NOMO-1 treated with dmso at 0.1 percent for 144 hours (cell line): ENCODE data around the gene DLX6.
A peak's percentile ranks its signal among the peaks of the same experiment; 100 is the strongest.

Experiments
- DNase-seq: peaks from one replicate; lab custom pipeline; 2025; ENCODE audit not compliant: unreplicated experiment; lab: John Stamatoyannopoulos, UW

Gene DLX6

DNA sequence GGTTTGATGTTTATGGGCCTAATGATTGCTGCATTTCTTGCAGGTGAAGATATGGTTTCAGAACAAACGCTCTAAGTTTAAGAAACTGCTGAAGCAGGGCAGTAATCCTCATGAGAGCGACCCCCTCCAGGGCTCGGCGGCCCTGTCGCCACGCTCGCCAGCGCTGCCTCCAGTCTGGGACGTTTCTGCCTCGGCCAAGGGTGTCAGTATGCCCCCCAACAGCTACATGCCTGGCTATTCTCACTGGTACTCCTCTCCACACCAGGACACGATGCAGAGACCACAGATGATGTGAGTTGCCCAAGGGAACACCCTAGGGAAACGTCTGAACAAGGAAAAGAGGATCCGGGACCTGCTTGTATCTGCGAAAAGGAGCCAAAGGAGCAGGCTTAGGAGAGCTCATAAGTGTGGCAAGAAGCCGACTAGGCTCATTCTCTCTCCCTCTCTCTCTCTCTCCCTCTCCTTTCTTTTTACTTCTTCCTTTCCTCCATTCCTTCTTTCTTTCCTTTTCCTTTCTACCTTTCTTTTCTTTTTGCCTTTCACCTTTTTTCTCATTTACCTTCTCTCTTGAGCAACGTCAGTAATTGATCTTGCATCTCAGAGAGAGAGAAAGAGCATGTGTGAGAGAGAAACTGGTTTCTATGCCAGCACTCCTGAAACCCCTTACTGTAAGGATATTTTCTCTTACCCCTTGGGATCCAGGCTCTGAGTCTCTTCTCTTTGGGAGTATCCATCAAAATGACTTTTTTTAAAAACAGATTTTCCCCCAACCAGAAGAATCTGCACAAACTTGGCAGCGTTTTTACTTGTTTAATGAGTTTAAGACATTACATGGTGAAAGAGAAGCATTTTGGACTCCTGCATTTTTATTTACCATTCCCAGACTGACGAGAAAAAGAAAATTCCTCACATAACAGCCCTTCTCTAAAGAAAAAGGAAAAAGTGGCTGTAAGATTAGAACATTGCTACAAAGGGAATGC, 4.7 kb downstream of the DLX6 start:
- DNase-seq, result no peak

DNA sequence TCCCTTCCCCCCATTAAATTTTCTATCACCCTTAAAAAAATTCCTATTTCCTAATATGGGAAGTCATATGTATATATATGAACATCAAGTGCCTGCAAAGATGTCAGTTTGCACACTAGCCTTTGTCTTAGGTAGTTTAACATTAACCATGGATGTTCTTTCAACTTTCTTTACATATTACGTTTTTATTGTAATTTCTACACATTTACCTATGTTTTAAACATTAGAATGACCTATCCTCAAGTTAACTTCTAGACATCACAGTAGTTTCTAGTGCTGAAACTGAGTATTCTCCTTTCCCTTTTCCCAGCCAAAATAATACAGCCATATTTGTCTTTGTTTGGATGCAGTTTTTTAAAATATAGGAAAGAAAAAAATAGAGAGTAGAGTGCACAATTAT, 5.8 kb downstream of the DLX6 start:
- DNase-seq, result no peak

DNA sequence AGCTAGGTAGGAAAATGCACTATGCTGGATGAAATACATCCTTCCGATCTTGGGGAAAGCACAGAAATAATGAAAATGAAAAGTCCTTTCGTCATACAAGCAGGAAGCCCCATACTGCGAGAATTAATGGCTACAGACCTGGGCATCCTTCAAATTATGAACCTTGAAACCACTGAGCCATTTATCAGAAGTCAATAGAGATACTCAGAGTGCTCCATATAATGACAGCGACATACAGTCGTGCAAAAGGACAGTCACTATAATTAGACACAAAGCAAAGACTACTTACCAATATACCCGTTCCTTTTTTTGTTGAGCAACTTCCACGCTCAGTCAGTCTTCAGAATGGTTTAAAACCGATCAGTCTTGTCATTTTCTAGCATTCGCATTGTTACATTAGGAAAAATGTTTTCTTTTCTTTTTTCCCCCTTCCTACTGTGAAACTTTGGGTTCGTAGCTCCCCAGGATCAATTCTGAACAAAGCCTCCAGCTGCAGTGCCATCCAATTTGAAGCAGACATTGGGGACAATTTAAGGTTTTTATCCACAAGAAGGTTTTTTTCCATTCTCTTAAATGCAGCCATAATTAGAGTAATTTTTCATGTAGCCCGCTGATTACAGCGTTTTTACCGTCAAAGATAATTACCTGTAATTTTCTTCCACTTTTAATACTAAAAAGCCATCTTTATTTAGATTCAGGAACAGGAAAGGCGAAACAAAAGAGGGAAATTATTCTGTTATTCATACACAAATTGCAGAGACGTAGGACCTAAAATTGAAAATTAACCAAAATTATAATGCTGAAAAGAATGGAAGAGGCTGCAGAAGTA, 6.4 kb downstream of the DLX6 start:
- peak; percentile 90 for DNase-seq

DNA sequence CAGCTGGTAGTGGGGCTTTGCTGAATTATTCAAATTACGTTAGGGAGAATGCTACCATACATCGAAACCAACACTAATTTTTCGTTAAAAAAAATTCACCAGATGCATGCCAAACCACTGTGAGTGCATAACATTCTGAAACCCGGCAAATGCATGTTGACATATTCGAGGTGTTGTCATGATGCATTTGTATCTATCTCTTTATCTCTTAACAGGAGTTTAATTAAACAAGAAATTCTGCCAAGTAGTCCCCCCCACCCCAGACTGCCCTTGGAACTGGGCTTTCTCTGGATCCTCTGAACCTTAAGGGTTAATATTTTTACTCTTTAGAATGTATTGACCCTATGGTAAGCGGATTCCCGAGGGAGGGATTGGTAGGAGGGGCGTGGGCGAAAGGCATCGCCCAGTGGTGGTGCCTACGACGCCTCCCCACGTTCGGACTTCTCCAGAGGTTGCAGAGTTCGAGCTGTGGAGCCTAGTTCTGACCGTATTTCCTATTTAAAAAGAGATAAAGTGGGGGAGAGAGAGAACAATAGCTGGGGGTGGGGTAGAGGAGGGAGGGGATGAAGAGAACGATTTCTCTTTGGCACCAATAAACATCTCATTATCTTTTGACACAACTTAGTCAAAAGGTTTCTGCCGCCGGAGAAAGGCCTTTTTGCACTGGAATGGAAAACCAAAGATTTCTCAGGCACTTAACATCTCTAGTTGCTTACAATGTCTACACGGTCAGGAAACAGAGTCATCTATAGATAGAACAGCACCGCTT, 7.2 kb downstream of the DLX6 start:
- no peak for DNase-seq

DNA sequence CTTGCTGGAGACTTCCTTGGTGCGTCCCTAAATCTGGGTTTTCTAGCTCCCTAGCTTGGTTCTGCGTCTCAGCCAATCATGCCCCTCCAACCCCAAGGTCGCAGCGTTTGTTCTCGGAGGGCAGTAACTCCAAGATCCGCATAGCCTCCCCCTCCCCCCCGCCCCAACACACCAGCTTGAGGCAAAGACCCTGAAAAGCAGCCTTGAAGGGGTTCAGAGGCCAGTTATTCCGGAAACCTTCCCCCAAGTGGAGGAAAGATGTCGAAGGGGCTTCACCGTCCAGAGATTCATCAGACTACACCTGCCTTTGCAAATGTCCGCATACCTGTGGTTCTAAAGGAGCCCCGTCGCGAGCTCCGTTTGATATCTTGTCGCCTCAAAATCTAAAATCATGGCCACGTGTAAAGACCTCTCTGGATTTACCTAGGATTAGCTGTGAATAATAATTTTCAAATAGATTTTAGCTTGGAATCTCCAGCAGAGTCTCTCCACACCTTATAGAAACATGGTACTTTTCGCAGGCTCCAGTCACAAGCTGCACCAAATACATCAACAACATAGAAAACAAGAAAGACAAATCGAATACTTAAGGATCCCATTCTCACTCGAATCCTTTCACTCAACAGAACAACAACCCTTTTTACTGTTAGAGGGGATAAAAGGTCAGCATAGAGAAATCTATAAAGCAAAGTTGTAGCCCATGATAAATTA, 7.9 kb downstream of the DLX6 start:
- no peak for DNase-seq

DNA sequence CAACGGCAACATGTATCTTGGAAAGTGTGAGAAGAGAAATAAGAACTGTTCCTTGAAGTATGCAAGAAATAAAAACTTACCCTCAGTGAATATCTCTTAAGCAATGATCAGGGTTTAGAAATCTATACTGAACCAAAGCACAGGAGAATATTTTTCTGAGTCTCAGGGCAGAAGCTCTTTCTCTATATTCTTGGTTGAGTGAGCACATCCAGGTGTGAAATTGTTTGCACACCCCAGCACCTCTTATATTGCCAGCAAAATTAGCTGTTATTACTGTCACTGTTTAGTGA, 8.4 kb downstream of the DLX6 start:
- DNase-seq, result no peak

DNA sequence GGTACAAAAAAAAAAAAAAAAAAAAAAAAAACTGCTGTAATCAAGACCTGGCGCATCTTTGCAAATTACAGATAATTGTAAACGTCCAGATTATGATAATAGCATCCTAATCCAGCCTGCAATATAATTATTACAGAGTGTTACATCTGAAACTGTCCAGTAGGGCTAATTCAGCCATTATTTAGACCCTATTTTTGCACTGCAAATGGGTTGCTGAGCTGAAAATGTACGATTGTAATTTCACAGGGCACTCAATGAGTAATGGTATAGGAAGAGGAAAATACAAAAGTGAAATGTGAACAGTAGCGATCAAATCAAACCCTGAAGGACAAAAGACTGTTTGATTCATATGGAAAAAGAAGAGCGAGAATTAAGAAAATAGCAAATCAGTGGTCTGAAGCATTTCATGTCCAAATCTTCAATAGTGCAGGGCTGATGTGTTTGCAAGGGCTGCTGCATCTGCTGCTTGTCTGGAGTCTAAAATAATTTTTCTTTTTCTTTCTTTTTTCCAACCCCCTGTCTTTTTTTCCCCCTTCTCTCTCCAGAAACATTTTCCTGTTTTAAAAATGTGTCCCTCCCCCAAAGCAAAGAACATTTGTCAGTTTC, 8.9 kb downstream of the DLX6 start:
- DNase-seq, result no peak

DNA sequence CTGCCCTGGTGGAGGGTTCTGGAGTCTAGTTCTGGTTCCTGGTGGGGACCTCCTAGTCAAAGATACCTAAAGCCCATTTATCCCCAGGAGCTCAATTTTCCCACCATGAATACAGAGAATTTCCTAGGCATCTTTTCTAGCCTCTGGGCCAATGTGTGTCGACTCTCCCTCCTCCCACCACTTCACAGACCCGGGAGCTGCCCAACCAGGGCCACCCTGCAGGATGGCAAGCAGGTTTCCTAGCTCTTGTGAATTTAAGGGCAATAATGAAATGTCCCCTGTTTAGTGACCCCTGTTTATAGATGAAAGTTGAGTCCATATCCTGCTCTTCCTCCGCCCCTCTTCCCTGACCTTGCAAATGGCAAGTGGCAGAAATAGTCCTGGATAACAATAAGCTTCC, 9.9 kb downstream of the DLX6 start:
- no peak for DNase-seq

DNA sequence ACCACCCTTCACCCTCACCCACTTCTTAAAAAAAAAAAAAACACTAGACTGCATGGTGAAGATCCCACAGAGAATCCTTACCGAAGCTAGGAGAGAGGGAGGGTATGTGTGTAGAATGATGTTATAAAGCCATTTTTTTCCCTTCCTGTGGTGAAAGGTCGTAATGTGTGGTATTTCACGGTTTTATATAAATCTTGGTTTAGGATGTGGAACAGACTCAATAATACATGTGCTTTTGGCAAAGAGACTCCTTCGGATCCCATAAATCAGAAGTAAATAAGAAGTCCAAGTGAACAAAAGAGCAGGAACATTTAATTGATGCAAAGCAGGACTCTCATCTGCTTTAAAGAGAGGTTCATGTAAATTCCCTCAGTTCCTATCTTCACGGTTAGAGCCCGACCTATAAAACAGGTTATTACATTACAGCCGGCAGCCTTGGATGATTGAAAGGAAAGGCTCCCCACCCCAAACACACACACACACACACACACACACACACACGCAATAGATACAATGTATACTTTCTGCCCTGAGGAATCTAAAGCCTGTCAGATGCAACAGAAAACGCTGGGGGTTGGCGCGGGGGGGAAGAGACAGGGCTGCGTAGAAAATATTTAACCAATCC, 10.5 kb downstream of the DLX6 start:
- no peak for DNase-seq

DNA sequence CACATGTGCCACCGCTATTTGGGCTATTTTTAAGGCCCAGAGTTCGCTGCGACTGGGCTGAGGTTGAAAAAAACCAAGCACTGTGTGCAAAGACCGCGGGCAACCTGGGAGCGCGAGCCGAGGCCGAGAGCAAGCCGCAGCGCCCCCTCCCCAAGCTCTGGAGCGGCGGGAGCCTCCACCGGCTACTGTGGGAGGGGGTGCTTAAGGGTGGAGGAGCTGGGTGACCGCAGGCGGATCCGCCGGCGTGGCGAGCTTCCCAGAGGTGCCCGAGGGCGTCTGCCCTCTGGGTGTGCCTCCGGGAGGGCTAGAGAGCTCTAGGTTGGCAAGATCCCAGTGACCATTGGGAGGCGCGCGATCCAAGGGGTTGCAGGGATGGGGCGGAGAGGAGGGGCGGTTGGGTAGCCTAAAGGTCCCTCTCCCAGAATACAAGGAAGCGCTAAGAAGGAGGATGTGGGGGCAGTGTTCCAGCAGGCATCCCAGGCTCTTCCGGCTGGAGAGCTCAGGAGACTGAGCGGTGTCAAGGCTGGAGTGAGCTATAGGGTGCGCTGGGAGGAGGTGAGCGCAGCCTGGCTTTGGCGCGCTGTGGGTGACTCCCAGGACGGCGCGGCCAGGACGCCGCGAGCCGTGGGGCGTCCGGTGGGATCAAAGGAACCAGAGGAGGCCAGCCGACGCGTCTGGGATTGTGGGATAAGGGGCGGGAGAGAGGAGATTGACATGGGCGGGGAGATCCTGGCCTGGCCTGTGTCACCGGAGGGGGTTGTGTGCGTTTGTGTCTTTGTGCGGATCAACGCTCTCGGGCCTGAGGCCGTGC, 11.2 kb downstream of the DLX6 start:
- peak; percentile 46 for DNase-seq

DNA sequence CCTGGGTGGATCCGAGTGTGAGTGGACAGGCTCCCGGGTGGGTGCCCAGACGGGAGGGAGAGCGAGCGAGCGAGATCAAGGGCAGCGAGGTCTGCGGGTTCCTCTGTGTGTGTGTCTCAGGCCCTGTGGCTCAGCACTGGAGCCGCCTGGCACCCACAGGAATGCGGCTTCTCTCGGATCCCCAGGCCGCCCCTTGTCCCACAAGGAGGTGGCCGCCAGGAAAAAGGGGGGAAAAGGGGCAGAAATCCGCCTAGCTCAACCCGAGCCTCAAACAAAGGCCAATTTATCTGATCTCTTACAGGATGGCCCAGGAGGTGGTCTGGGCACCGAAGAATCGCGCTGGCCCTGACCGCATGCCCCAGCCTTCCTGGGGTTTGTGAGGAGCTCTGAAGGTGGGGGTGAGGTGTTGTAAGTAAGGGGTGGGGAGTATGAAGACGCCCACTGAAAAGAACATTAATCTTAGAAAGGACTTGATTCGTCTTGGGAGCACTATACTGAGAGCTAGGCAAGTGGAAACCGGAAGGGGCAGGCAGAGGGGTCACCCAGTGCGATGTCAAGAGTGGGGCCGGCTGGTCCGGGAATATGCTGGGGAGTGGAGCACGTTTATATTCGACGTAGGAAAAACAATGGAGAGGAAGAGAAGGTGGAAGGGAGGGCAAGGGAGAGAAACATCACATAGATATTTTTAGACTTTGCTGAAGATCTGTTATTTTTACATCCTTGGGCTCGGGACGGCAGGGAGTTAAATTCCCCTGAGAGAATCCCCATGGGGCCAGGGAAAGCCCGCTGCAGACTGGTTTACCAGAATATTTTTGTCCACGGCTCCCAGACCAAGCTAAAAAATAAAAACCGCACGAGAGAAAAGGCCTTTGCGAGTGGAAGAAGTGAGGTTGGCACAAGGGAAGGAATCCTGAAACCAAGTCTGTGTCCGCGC, 12.1 kb downstream of the DLX6 start:
- no peak for DNase-seq

DNA sequence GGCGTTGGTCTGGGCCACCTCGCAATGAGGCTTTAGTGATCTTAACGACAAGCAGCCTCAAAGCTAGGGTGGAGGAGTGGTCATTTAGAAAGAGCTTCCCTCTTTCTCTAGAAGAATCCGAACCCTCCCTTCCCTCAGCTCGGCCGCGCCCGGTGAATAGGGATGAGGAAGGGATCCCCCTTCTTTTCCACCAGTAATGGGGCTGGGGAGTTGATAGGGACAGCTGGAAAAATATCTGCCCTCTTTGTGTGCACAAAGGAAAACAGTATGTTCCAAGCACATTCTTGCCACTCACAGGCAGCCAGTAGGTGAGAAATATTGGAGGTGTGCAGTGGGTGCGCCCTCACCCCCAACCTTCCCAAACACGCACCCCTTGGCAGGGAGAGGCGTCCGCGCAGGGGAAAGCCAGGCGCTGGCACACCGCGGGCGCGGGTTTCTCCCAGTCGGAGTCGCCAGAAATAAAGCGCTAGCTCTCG, 12.8 kb downstream of the DLX6 start:
- no peak for DNase-seq

DNA sequence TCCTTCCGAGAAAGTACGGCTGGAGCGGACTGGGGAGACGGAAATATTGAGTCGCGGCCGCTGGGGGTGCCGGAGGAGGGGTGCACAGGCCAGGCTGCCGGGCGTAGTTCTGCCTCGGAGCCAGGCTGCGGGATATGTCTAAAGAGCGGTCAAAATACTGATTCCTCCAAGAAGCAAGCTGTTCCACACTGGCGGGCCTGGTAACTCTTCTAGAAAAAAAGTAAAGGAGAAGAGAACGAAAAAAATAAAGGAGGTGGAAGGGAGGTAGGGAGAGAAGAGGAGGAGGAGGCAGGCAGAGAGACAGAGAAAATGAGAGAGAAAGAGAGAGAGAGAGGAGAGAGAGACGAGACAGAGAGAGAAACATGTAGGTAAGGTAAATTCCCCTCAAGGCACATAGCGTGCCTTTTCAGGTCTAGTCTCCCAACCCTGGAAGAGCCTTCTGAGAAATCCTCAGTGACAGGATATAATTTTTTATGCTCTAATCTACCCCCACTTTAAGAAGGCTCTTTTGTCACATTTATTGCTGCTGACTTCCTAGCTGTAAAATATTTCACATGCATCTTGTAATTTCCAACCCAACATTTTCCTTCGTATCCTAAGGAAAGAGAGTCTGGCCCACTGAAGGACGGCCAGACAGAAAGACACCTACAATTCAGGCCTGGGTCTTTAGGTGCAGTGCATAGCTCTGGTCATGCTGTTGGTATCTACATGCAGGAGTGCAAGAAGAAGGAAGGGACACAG, 13.6 kb downstream of the DLX6 start:
- no peak for DNase-seq

DNA sequence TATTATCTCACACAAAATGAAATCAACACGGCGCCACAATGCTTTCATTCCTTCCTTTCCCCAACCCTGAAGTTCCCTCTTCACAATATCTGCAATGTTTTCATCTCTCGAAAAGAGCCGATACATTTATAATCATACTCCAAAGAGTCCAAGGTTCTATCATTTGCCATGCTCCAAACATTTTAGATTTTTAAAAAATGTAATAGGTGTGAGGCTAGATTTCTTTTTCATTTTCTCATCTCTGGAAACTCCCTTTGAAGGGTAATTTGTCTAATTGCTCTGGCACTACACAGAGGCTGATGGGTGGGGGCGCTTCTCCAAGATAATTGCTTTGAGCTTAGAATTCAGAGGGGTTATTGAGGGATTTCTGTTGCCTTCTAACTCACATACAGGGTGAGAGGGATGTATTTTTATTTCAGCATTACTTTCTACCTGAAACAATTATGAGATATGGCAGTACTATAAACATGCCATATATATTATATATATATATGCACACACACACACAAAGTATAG, 14.4 kb downstream of the DLX6 start:
- no peak for DNase-seq

DNA sequence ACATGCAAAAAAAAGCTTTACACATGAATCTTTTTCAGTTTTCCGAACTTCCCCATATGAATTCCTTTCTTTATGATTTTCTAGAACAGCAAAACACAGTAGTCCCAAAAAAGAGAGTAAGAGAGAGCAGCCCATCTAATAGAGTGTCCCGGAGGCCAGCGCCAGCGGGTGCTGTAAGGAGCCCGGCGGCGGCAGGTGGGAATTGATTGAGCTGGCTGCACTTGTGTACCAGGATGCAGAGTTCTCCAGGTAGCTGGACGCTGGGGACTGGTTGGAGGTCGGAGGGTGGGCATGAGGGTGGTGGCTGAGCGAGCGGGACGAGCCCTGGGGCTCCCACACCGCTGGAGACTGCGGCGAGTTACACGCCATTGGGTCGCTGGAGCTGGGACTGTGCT, 15.2 kb downstream of the DLX6 start:
- DNase-seq, result no peak

DNA sequence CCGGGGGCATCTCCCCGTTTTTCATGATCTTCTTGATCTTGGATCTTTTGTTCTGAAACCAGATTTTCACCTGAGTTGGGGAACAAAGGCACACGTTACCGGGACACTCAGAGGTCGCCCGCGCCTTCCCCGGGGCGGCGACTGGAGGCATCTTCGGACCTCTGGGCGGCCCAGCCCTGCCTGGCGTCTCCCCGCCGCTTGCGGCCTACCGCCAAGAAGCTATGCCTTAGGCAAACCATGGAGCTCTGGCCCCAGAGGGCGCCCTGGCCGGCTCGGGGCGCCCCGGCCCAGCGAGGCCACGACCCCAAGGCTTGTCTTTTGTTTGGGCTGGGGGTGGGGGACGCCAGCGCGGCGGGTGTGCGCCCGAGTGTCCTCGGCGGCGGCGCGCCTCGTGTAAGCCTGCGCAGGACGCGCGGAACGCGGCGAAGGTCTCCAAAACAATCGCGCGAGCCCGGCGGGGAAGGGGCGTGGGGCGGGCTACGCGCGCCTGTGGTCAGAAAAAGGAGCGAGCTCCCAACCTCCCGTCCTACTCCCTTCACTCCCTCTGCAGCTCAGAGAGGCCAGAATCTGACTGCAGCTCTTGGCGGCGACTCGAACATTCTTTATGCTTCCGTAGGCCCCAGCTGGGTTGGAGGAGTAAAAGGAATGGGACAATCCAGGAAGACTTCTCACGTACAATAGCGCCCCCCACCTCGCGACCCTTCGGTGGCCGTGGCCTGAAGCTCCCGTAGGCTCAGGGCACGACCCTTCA, 15.8 kb downstream of the DLX6 start:
- no peak for DNase-seq
